KMS-11 (cell line): ENCODE data around the gene SPACA9.

Experiments
- H2AFZ ChIP-seq: fragments of 200-600 bp; sonication (generic); 2 replicates; pipeline ENCODE4 v1.6.1; 2016; ENCODE audit warnings: antibody characterized with exemption, mixed run types, low read depth
- H3K27ac ChIP-seq: fragments of 200-600 bp; sonication (generic); 2 replicates; pipeline ENCODE4 v1.6.1; 2016; ENCODE audit warnings: mild to moderate bottlenecking, mixed run types
- H3K27me3 ChIP-seq: fragments of 200-600 bp; sonication (generic); 2 replicates; pipeline ENCODE4 v1.6.1; 2017; ENCODE audit warnings: mild to moderate bottlenecking, low read depth, mixed run types, moderate library complexity; ENCODE audit not compliant: insufficient read depth
- H3K36me3 ChIP-seq: fragments of 200-600 bp; sonication (generic); 2 replicates; pipeline ENCODE4 v1.6.1; 2017; ENCODE audit warnings: mild to moderate bottlenecking, mixed run types; ENCODE audit not compliant: insufficient read depth
- H3K4me1 ChIP-seq: fragments of 200-600 bp; sonication (generic); 2 replicates; pipeline ENCODE4 v1.6.1; 2016; ENCODE audit warnings: mild to moderate bottlenecking, low read depth, mixed run types; ENCODE audit not compliant: poor library complexity, severe bottlenecking
- H3K4me2 ChIP-seq: fragments of 200-600 bp; sonication (generic); 2 replicates; pipeline ENCODE4 v1.7.0; 2016; ENCODE audit warnings: mild to moderate bottlenecking, mixed run types
- H3K4me3 ChIP-seq: fragments of 200-600 bp; sonication (generic); IDR thresholded peaks from 2 replicates; pipeline ENCODE4 v1.6.1; 2017; ENCODE audit warnings: low read depth, low read length, mixed read lengths; ENCODE audit not compliant: insufficient read depth
- H3K79me2 ChIP-seq: fragments of 200-600 bp; sonication (generic); 2 replicates; pipeline ENCODE4 v1.6.1; 2016; ENCODE audit warnings: low read depth, mixed run types; ENCODE audit not compliant: insufficient read depth
- H3K9ac ChIP-seq: fragments of 200-600 bp; sonication (generic); 2 replicates; pipeline ENCODE4 v1.6.1; 2016; ENCODE audit warnings: mild to moderate bottlenecking, mixed run types
- H4K20me1 ChIP-seq: fragments of 200-600 bp; sonication (generic); 2 replicates; pipeline ENCODE4 v1.6.1; 2016; ENCODE audit warnings: mild to moderate bottlenecking, mixed run types; ENCODE audit not compliant: insufficient read depth
- CTCF ChIP-seq: fragments of 200-600 bp; sonication (generic); conservative IDR thresholded peaks from 2 replicates; pipeline ENCODE4 v1.6.1; 2017; ENCODE audit warnings: low read depth, mild to moderate bottlenecking, antibody characterized with exemption, low read length, moderate library complexity, mixed read lengths

Gene SPACA9

GRCh38 chr9:132864277-132864676, 14.4 kb upstream of the SPACA9 start:
- H3K79me2 ChIP-seq = no peaks in the 10 kb centered on the region
- peaks cover 24% of the 10 kb centered on the region for H3K27me3 ChIP-seq
- no peak overlapping the region for H3K4me3 ChIP-seq
- no peaks in the 10 kb centered on the region for H3K36me3 ChIP-seq
- TF ChIP-seq CTCF = no peak
- H2AFZ ChIP-seq = no peak overlapping the region
- H3K9ac ChIP-seq = no peak overlapping the region
- no peak overlapping the region for H3K4me2 ChIP-seq
- H4K20me1 ChIP-seq = no peaks in the 10 kb centered on the region
- H3K27ac ChIP-seq = no peak overlapping the region
- H3K4me1 ChIP-seq = no peaks in the 10 kb centered on the region

GRCh38 chr9:132864691-132865090, 14.0 kb upstream of the SPACA9 start:
- Histone ChIP-seq H3K27me3 (peaks cover 20% of the 10 kb centered on the region), H3K4me2 (no peak overlapping the region), H3K79me2 (no peaks in the 10 kb centered on the region), H3K27ac (no peak overlapping the region), H3K4me3 (no peak overlapping the region), H3K9ac (no peak overlapping the region), H2AFZ (no peak overlapping the region), H3K36me3 (no peaks in the 10 kb centered on the region), H3K4me1 (no peaks in the 10 kb centered on the region), H4K20me1 (no peaks in the 10 kb centered on the region)
- no peak for TF ChIP-seq CTCF

DNA sequence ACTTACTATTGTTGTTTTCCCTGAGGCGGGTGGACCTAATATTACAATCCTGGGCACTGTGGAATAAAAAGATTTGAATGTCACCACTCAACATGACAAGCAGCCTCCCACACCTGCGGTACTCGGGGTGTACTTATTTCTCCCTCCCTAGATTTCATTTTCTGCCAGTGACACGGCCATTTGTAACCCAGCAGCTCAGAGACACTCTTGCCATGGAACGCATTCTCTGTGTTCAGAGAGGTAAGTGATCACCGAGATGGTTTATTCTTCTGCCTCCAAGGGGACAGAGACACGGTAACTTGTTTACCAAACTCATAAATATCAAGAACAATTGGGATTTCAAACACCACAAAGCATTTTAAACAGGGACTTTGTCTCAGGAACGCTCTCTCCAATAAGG, 11.8 kb upstream of the SPACA9 start:
- Histone ChIP-seq H3K36me3 (no peaks in the 10 kb centered on the region), H3K4me3 (no peak overlapping the region), H3K4me1 (no peaks in the 10 kb centered on the region), H3K27ac (no peak overlapping the region), H4K20me1 (no peaks in the 10 kb centered on the region), H3K79me2 (no peaks in the 10 kb centered on the region), H3K27me3 (peaks cover 27% of the 10 kb centered on the region), H3K9ac (no peak overlapping the region), H2AFZ (no peak overlapping the region), H3K4me2 (no peak overlapping the region)
- TF ChIP-seq CTCF = no peak

- Histone ChIP-seq H3K79me2 (no peaks in the 10 kb centered on the region), H3K27ac (no peak overlapping the region), H3K4me2 (no peak overlapping the region), H3K36me3 (no peaks in the 10 kb centered on the region), H2AFZ (no peak overlapping the region), H3K27me3 (peaks cover 37% of the 10 kb centered on the region), H3K4me3 (no peak overlapping the region), H3K4me1 (no peaks in the 10 kb centered on the region), H3K9ac (no peak overlapping the region), H4K20me1 (no peaks in the 10 kb centered on the region)
- no peak for TF ChIP-seq CTCF
Measured at GRCh38 chr9:132869266-132869665, 9.4 kb upstream of the SPACA9 start.

DNA sequence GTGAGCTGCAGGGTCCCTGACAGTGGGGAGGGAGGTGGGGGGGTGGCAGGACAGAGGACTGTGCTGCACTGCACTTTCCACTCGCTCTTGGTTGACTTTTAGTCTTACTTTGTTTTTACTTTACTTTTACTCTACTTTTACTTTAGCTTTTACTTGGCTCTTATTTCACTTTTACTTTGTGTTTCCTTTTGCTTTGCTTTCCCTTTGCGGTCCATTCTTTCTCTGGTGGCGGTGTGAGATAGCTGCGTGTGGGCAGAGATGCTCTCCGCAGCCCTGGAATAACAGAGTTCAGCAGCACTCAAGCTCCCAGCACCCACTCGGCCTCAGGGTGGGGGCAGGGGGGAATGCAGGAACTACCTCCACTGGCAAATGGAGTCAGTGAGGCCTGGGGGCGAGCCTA, 5.3 kb upstream of the SPACA9 start:
- Histone ChIP-seq H3K9ac (no peak overlapping the region), H3K36me3 (no peaks in the 10 kb centered on the region), H3K79me2 (no peaks in the 10 kb centered on the region), H3K4me2 (no peak overlapping the region), H3K4me3 (no peak overlapping the region), H4K20me1 (no peaks in the 10 kb centered on the region), H3K27me3 (peaks cover 49% of the 10 kb centered on the region), H2AFZ (no peak overlapping the region), H3K4me1 (no peaks in the 10 kb centered on the region), H3K27ac (no peak overlapping the region)
- no peak for TF ChIP-seq CTCF
